H1 (cell line): ENCODE data around the gene ADCY2. TPM values are rescaled to one million over a fixed set of nuclear protein-coding genes. Genes with fewer than 3 reads are reported as not detected.

ENCODE experiments used
- CTCF ChIA-PET: fragments of 300-600 bp; sonication (Branson Sonifier 250); formaldehyde crosslinking; loops from one replicate; lab custom pipeline; 2021; ENCODE audit not compliant: partially characterized antibody; lab: Charles Lee
- POLR2A ChIA-PET: fragments of 300-600 bp; sonication (Branson Sonifier 250); formaldehyde crosslinking; loops from one replicate; lab custom pipeline; 2021; ENCODE audit warnings: inconsistent platforms; ENCODE audit not compliant: partially characterized antibody; lab: Charles Lee
- DNase-seq, 2 experiments: peaks; one replicate each; pipeline versions ENCODE4 v3.0.0 to v3.0.0-alpha.2; 2010 to 2022; ENCODE audit warnings: low spot score in 2 of 2, low read depth in 1 of 2, mixed read lengths in 1 of 2
- FAIRE-seq: peaks from 2 replicates; lab custom pipeline; 2011; peaks lifted over from hg19 to GRCh38; lab: Jason Lieb, UNC
- H2AFZ ChIP-seq: 2 replicates; pipeline ENCODE4 v1.8.1; 2012; ENCODE audit warnings: low read length, inconsistent platforms
- H2AK5ac ChIP-seq: 2 replicates; pipeline ENCODE4 v1.6.1; 2013; ENCODE audit warnings: low read depth, low read length
- H2BK120ac ChIP-seq: replicated peaks from 2 replicates; pipeline ENCODE3; 2013; ENCODE audit warnings: low read depth, low read length, inconsistent platforms
- H2BK12ac ChIP-seq: 2 replicates; pipeline ENCODE4 v1.6.1; 2013; ENCODE audit warnings: low read depth, low read length
- H2BK15ac ChIP-seq: 2 replicates; pipeline ENCODE4 v1.6.1; 2013; ENCODE audit warnings: low read length
- H2BK20ac ChIP-seq: 2 replicates; pipeline ENCODE4 v1.6.1; 2013; ENCODE audit warnings: low read length
- H2BK5ac ChIP-seq: 2 replicates; pipeline ENCODE4 v1.6.1; 2013; ENCODE audit warnings: low read depth, low read length
- H3K14ac ChIP-seq: 2 replicates; pipeline ENCODE4 v1.6.1; 2013; ENCODE audit warnings: inconsistent platforms; ENCODE audit not compliant: insufficient read length
- H3K18ac ChIP-seq: 2 replicates; pipeline ENCODE4 v1.6.1; 2013; ENCODE audit warnings: low read length; ENCODE audit errors: extremely low read depth
- H3K23ac ChIP-seq: 2 replicates; pipeline ENCODE4 v1.6.1; 2013; ENCODE audit warnings: inconsistent platforms; ENCODE audit not compliant: insufficient read length
- H3K23me2 ChIP-seq: 2 replicates; pipeline ENCODE4 v1.6.1; 2013; ENCODE audit warnings: low read depth, low read length
- H3K27ac ChIP-seq: 2 replicates; pipeline ENCODE4 v1.6.1; 2011; ENCODE audit warnings: low read depth, low read length, inconsistent platforms
- H3K27me3 ChIP-seq, 4 experiments: replicated peaks in 1 of 4; 1 replicate in 1 of 4; 2 replicates in 3 of 4; pipeline versions ENCODE4 v1.6.1 to v1.8.1; 2011 to 2013; ENCODE audit warnings: low read length in 3 of 4, mild to moderate bottlenecking in 3 of 4, inconsistent platforms in 2 of 4, mixed read lengths in 2 of 4, moderate library complexity in 1 of 4; ENCODE audit not compliant: control insufficient read depth in 3 of 4, insufficient read depth in 3 of 4; ENCODE audit errors: extremely low read depth in 1 of 4
- H3K36me3 ChIP-seq, 4 experiments: 2 replicates each; pipeline versions ENCODE4 v1.6.1 to v1.8.1; 2011 to 2013; ENCODE audit warnings: mild to moderate bottlenecking in 4 of 4, low read length in 3 of 4, moderate library complexity in 2 of 4, control low read depth in 1 of 4, inconsistent platforms in 1 of 4; ENCODE audit not compliant: insufficient read depth in 4 of 4, control insufficient read depth in 2 of 4
- H3K4ac ChIP-seq: replicated peaks from 2 replicates; pipeline ENCODE3; 2013; ENCODE audit warnings: low read length, low read depth, mixed read lengths, inconsistent platforms; ENCODE audit not compliant: insufficient read length
- H3K4me1 ChIP-seq, 4 experiments: replicated peaks in 1 of 4; 1 replicate in 1 of 4; 2 replicates in 3 of 4; pipeline versions ENCODE4 v1.6.1 to v1.8.1; 2011 to 2013; ENCODE audit warnings: low read length in 3 of 4, inconsistent platforms in 2 of 4, mixed read lengths in 1 of 4; ENCODE audit not compliant: insufficient read depth in 4 of 4, control insufficient read depth in 3 of 4
- H3K4me2 ChIP-seq, 2 experiments: 2 replicates each; pipeline versions ENCODE4 v1.6.1 to v1.8.1; 2011 to 2013; ENCODE audit warnings: low read depth in 2 of 2, low read length in 2 of 2, control low read depth in 1 of 2, inconsistent platforms in 1 of 2, mild to moderate bottlenecking in 1 of 2; ENCODE audit not compliant: insufficient read depth in 1 of 2
- H3K4me3 ChIP-seq, 4 experiments: fragments of 200-600, 300-600 bp in 1 of 4; sonication (generic), shearing (Covaris generic), sonication (Bioruptor Twin) in 1 of 4; 2 replicates each; pipeline versions ENCODE4 v1.5.1 to v1.8.1; 2011 to 2016; ENCODE audit warnings: low read length in 4 of 4, low read depth in 3 of 4, control low read depth in 2 of 4, inconsistent platforms in 2 of 4, mild to moderate bottlenecking in 2 of 4, mixed read lengths in 1 of 4, moderate library complexity in 1 of 4; ENCODE audit not compliant: insufficient read depth in 2 of 4; ENCODE audit errors: extremely low read depth in 1 of 4
- H3K56ac ChIP-seq: replicated peaks from 2 replicates; pipeline ENCODE3; 2013; ENCODE audit warnings: low read depth, mild to moderate bottlenecking, mixed read lengths, low read length, inconsistent platforms; ENCODE audit not compliant: insufficient read length
- H3K79me1 ChIP-seq: 2 replicates; pipeline ENCODE4 v1.6.1; 2013; ENCODE audit warnings: low read depth, low read length, control low read depth
- H3K79me2 ChIP-seq, 2 experiments: 2 replicates each; pipeline versions ENCODE4 v1.6.1 to v1.8.1; 2012 to 2013; ENCODE audit warnings: low read length in 2 of 2, mild to moderate bottlenecking in 2 of 2, inconsistent platforms in 1 of 2; ENCODE audit not compliant: insufficient read depth in 2 of 2, control insufficient read depth in 1 of 2
- H3K9ac ChIP-seq, 4 experiments: replicated peaks in 1 of 4; 1 replicate in 1 of 4; 2 replicates in 3 of 4; pipeline versions ENCODE4 v1.6.1 to v1.8.1; 2011 to 2013; ENCODE audit warnings: low read depth in 3 of 4, low read length in 3 of 4, control low read depth in 2 of 4, mild to moderate bottlenecking in 2 of 4, moderate library complexity in 2 of 4, inconsistent platforms in 1 of 4; ENCODE audit errors: extremely low read depth in 1 of 4
- H3K9me3 ChIP-seq, 2 experiments: 2 replicates each; pipeline versions ENCODE4 v1.6.1 to v1.8.1; 2012 to 2013; ENCODE audit warnings: mild to moderate bottlenecking in 2 of 2, moderate library complexity in 2 of 2, control low read depth in 1 of 2, inconsistent platforms in 1 of 2, low read depth in 1 of 2, low read length in 1 of 2, mixed read lengths in 1 of 2; ENCODE audit not compliant: insufficient read depth in 2 of 2
- H4K20me1 ChIP-seq, 2 experiments: replicated peaks in 1 of 2; 2 replicates each; pipeline versions ENCODE3 to v1.8.1; 2011 to 2013; ENCODE audit warnings: inconsistent platforms in 2 of 2, low read length in 2 of 2, mild to moderate bottlenecking in 1 of 2; ENCODE audit not compliant: insufficient read depth in 2 of 2, control insufficient read depth in 1 of 2
- H4K5ac ChIP-seq: 2 replicates; pipeline ENCODE4 v1.6.1; 2013; ENCODE audit warnings: low read length, low read depth, mixed read lengths, inconsistent platforms; ENCODE audit not compliant: insufficient read length
- H4K8ac ChIP-seq: 2 replicates; pipeline ENCODE4 v1.8.0; 2013; ENCODE audit warnings: mild to moderate bottlenecking, moderate library complexity, low read length, inconsistent platforms; ENCODE audit not compliant: insufficient read depth; ENCODE audit errors: extremely low read depth
- H4K91ac ChIP-seq: replicated peaks from 2 replicates; pipeline ENCODE3; 2013; ENCODE audit warnings: low read length, mixed read lengths, inconsistent platforms; ENCODE audit not compliant: insufficient read length
- RAD21 ChIP-seq, 2 experiments: IDR thresholded peaks in 1 of 2; conservative IDR thresholded peaks in 1 of 2; 2 replicates each; pipeline ENCODE4 v1.6.1; 2011; ENCODE audit warnings: low read depth in 2 of 2, low read length in 2 of 2, improper control_type of control experiment in 1 of 2, inconsistent platforms in 1 of 2, mild to moderate bottlenecking in 1 of 2, moderate library complexity in 1 of 2
- SP2 ChIP-seq: IDR thresholded peaks from 2 replicates; pipeline ENCODE4 v1.6.1; 2012; ENCODE audit warnings: mild to moderate bottlenecking, low read length, inconsistent platforms
- WGBS, 2 experiments: shearing (Covaris generic) in 1 of 2; methylation state at CpG; one replicate each; pipeline versions ENCODE4 v1.1.6 to v1.1.7; 2013 to 2015; ENCODE audit warnings: low lambda C conversion rate in 2 of 2, mixed read lengths in 2 of 2, inconsistent platforms in 1 of 2, low coverage in 1 of 2, missing lambda C conversion rate in 1 of 2; ENCODE audit not compliant: insufficient replicate concordance in 2 of 2, insufficient coverage in 1 of 2, insufficient read length in 1 of 2; ENCODE audit errors: extremely low coverage in 1 of 2, missing lambda C conversion rate in 1 of 2; 5-methylcytosine and 5-hydroxymethylcytosine counted together
- polyA plus RNA-seq, 7 experiments: library from polyadenylated mRNA; depleted of rRNA in 3 of 7; stranded (reverse) in 5 of 7; unstranded in 2 of 7; fragments of >200 nt in 5 of 7; fragments of 200-250 nt in 2 of 7; gene quantifications; 1 replicate in 5 of 7; 2 replicates in 1 of 7; 4 replicates in 1 of 7; pipeline versions ENCODE4 v1.2.1 to v1.2.3, GENCODE V29; 2011 to 2013; ENCODE audit warnings: missing spikeins in 2 of 7, mixed read lengths in 2 of 7
- total RNA-seq: library from RNA; stranded (reverse); fragmentation: NEBNext Ultra II Directional; extraction: Animal tissue kit (Norgen Biotek cat#: 25700); gene quantifications from 2 replicates; pipeline ENCODE4 v1.2.1, GENCODE V29; 2021

Gene ADCY2
- total and polyA plus RNA-seq, 2 of the 8 experiments (the other 6 are each of a cell fraction or from before 2014, with no cell fraction given): 35.8 to 122 TPM

DNA sequence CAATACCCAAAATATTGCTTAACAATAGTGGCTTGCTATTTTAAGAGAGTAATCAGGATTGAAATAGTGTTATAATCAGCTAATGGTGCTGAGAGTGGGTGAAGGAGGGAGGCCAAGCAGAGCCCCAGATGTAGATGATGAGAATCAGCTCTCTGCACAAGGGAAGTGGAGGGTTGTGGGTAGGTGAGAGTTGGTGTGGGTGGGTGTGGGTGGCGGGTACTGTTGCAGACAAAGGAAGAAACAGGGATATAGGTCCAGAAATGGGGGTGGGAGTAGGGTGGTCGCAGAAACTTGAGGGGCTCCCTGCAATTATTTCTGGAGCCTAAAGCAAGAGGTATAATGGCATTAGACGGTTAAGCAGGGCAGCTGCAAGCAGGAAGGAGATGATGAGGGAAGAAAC lies 7.4 kb upstream of the ADCY2 start:
- DNase-seq (no peak), FAIRE-seq (no peak)
- Histone ChIP-seq H4K5ac (no peak overlapping the region), H3K79me2 (no peaks in the 10 kb centered on the region), H3K56ac (no peak overlapping the region), H4K20me1 (no peaks in the 10 kb centered on the region), H3K36me3 (no peaks in the 10 kb centered on the region), H4K91ac (peak overlapping the region; percentile 12), H3K27me3 (no peaks in the 10 kb centered on the region; a peak in 1 of 7 replicates), H4K8ac (no peak overlapping the region), H2BK15ac (no peak overlapping the region), H2BK12ac (0 out of 2 replicates have a peak overlapping the region, but pooled peaks have one; percentile 30), H3K4me1 (peaks cover 2 to 9% (median 5%) of the 10 kb centered on the region in 4 experiments; a peak in 3 of 7 replicates), H3K27ac (no peak overlapping the region), H2BK20ac (0 out of 2 replicates have a peak overlapping the region, but pooled peaks have one; percentile 44), H3K23ac (no peak overlapping the region), H3K4me2 (no peak overlapping the region), H2AFZ (no peak overlapping the region), H3K4me3 (no peak overlapping the region), H3K9me3 (no peaks in the 10 kb centered on the region), H2AK5ac (no peak overlapping the region), H2BK120ac (no peak overlapping the region), H3K9ac (no peak overlapping the region), H3K18ac (no peak overlapping the region; the same call in 1 of the 2 replicates), H3K14ac (no peak overlapping the region), H3K4ac (no peak overlapping the region)
- ChIA-PET POLR2A (interaction anchor here (1.2 kb wide), 1 partner anchor 126 kb away, joined by 4 read pairs; no protein-coding TSS in a partner anchor), CTCF (interaction anchor here (0.9 to 1.6 kb wide), 2 partner anchors 309 to 569 kb away, joined by 3 to 5 read pairs; no protein-coding TSS in a partner anchor)
- 96 to 100% methylated on average over 1 to 3 of the region's 3 CpGs for WGBS, 2 experiments
- TF ChIP-seq SP2 (no peak), RAD21 (IDR thresholded peaks at IDR 0.05 in 1 of 2, conservative IDR thresholded peaks at IDR 0.05 in 1 of 2; ENCODE audit: low read depth in 2 of 2, low read length in 2 of 2) (no peak)
- TF ChIP-seq, all 59 proteins: peak for 0
- Histone ChIP-seq H3K79me1 (no peaks in the 10 kb centered on the region), H2BK5ac (no peak overlapping the region), H3K23me2 (no peaks in the 10 kb centered on the region)
